ENCODE measurements around the gene WFDC8. TPM values are rescaled to one million over a fixed set of nuclear protein-coding genes. Genes with fewer than 3 reads are reported as not detected.

Gene WFDC8
- total and polyA plus RNA-seq, 2 donors (not counting 3 experiments of a cell fraction or from before 2014, with no cell fraction given) = not detected

DNA sequence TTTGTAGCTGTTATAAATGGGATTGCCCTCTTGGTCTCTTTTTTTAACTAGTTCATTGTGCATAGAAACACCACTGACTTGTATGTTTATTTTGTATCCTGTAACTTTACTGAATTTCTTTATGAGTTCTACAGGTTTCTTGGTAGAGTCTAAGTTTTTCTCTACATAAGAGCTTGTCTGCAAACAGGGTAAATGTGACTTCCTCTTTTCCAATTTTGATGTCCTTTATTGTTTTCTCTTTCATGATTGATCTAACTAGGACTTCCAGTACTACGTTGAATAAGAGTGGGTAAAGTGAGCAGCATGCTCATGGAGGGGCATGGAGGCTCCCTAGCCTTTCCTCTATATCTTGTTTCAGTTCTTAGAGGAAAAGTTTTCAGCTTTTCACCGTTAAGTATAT is 47.5 kb upstream of the WFDC8 start:
- no peaks in the 10 kb centered on the region for H3K4me1 ChIP-seq (ENCODE audit: control insufficient read depth, extremely low read depth, insufficient read depth, low read length)
- no peaks in the 10 kb centered on the region for H3K79me2 ChIP-seq (ENCODE audit: control insufficient read depth, insufficient read depth, low read length)
- no TSS peak for BruUV-seq (replicated peaks)
- no peaks in the 10 kb centered on the region for H3K27me3 ChIP-seq (ENCODE audit: control insufficient read depth in 2 of 2, insufficient read depth in 2 of 2, low read length in 2 of 2)
- intact Hi-C loops (cut with micrococcal nuclease) (loop anchor here (10.0 kb wide), 1 partner anchor 148 kb away; no protein-coding TSS in a partner anchor), dilution Hi-C loops (cut with MboI; ENCODE audit: extremely low pct_ligation_motif_present, low sequenced_read_pairs) (no loop called here)
- no peak overlapping the region for H3K4me3 ChIP-seq (replicated peaks in 1 of 3; ENCODE audit: insufficient read depth in 1 of 3, low read depth in 1 of 3, low read length in 3 of 3)
- no peak overlapping the region for H3K9ac ChIP-seq (replicated peaks; ENCODE audit: extremely low read depth, insufficient read depth, low read length)
- H4K20me1 ChIP-seq (replicated peaks; ENCODE audit: control insufficient read depth, extremely low read depth, insufficient read depth, low read length) = no peaks in the 10 kb centered on the region
- CTCF ChIA-PET = interaction anchor here (1.5 to 2.0 kb wide), 2 partner anchors 16 to 144 kb away, joined by 3 to 6 read pairs; no protein-coding TSS in a partner anchor
- DNase-seq (ENCODE audit: low read depth, low spot score) = no peak
- no peak overlapping the region for H2AFZ ChIP-seq (ENCODE audit: low read depth, low read length)
- no peak overlapping the region for H3K27ac ChIP-seq (ENCODE audit: insufficient read depth, low read depth, low read length)
- POLR2A ChIA-PET = no interaction called here
- H3K9me1 ChIP-seq (replicated peaks; ENCODE audit: control insufficient read depth, extremely low read depth, insufficient read depth, low read length) = no peaks in the 10 kb centered on the region
- no peak for FAIRE-seq
- H3K4me2 ChIP-seq (ENCODE audit: insufficient read depth, low read length) = no peak overlapping the region
- H3K36me3 ChIP-seq (ENCODE audit: control insufficient read depth in 2 of 2, extremely low read depth in 1 of 2, insufficient read depth in 2 of 2, low read length in 2 of 2) = no peaks in the 10 kb centered on the region
- no peaks in the 10 kb centered on the region for H3K9me3 ChIP-seq (replicated peaks; ENCODE audit: control insufficient read depth, insufficient read depth, low read length)
- TF ChIP-seq, protein P1, sequence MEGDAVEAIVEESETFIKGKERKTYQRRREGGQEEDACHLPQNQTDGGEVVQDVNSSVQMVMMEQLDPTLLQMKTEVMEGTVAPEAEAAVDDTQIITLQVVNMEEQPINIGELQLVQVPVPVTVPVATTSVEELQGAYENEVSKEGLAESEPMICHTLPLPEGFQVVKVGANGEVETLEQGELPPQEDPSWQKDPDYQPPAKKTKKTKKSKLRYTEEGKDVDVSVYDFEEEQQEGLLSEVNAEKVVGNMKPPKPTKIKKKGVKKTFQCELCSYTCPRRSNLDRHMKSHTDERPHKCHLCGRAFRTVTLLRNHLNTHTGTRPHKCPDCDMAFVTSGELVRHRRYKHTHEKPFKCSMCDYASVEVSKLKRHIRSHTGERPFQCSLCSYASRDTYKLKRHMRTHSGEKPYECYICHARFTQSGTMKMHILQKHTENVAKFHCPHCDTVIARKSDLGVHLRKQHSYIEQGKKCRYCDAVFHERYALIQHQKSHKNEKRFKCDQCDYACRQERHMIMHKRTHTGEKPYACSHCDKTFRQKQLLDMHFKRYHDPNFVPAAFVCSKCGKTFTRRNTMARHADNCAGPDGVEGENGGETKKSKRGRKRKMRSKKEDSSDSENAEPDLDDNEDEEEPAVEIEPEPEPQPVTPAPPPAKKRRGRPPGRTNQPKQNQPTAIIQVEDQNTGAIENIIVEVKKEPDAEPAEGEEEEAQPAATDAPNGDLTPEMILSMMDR (IDR thresholded peaks at IDR 0.05; ENCODE audit: extremely low read depth in 1 of 2, insufficient read depth in 1 of 2, low read depth in 1 of 2, low read length in 2 of 2) = no peak
- TF ChIP-seq POLR2A (IDR thresholded peaks at IDR 0.05; ENCODE audit: low read depth, low read length) = no peak
- no peak for TF ChIP-seq JUN (IDR thresholded peaks at IDR 0.05; ENCODE audit: borderline replicate concordance, insufficient read depth, insufficient read length, low read depth)
- TF ChIP-seq FOS (IDR thresholded peaks at IDR 0.05; ENCODE audit: borderline replicate concordance, insufficient read depth, low read length) = no peak
- no peak for TF ChIP-seq MYC (IDR thresholded peaks at IDR 0.05; ENCODE audit: low read depth, low read length)
- no peak for TF ChIP-seq GATA2 (IDR thresholded peaks at IDR 0.05; ENCODE audit: insufficient read depth, insufficient read length, low read depth, low read length)
- TF ChIP-seq EZH2 (IDR thresholded peaks at IDR 0.05; ENCODE audit: borderline replicate concordance, low read depth, low read length, severe bottlenecking) = no peak
- TF ChIP-seq POLR2AphosphoS5 (IDR thresholded peaks at IDR 0.05; ENCODE audit: insufficient read depth, low read depth, low read length) = no peak
- TF ChIP-seq, protein P2, sequence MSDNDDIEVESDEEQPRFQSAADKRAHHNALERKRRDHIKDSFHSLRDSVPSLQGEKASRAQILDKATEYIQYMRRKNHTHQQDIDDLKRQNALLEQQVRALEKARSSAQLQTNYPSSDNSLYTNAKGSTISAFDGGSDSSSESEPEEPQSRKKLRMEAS (IDR thresholded peaks at IDR 0.05; ENCODE audit: insufficient read depth, insufficient read length) = no peak

All from endothelial cell of umbilical vein (primary cell).